ENCODE results near the gene ADAMTSL4.

GRCh38 chr1:150553392-150554085 lies 4.3 kb downstream of the ADAMTSL4 start:
- TF ChIP-seq, protein P1, sequence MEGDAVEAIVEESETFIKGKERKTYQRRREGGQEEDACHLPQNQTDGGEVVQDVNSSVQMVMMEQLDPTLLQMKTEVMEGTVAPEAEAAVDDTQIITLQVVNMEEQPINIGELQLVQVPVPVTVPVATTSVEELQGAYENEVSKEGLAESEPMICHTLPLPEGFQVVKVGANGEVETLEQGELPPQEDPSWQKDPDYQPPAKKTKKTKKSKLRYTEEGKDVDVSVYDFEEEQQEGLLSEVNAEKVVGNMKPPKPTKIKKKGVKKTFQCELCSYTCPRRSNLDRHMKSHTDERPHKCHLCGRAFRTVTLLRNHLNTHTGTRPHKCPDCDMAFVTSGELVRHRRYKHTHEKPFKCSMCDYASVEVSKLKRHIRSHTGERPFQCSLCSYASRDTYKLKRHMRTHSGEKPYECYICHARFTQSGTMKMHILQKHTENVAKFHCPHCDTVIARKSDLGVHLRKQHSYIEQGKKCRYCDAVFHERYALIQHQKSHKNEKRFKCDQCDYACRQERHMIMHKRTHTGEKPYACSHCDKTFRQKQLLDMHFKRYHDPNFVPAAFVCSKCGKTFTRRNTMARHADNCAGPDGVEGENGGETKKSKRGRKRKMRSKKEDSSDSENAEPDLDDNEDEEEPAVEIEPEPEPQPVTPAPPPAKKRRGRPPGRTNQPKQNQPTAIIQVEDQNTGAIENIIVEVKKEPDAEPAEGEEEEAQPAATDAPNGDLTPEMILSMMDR (IDR thresholded peaks at IDR 0.05): no peak
- no peak for TF ChIP-seq ZFX (IDR thresholded peaks at IDR 0.05; ENCODE audit: borderline replicate concordance)

Data from 22Rv1 (cell line).